ENCODE data around the gene CDC45.

CDC45 gene

DNA sequence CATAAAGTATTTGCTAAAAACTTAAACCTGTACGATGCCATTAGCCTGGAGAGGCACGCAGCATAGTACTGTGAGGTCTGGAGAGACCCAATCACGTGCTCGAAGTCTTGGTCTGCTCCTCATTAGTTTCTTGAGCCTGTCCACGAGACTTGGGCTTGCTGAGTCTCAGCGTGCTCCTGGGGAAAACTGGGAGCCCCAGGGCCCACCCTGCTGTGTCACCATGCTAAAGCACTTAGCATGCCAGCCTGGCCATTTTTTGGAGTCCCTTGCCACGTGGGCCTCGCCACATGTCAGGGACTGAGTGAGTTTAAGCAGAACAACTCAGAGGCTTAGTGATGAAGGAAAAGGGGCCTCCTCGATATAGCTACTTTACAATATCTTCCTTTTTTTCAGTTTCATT is 2.6 kb downstream of the CDC45 start:
- ChIA-PET POLR2A (no interaction called here), CTCF (interaction anchor here (0.9 kb wide), 1 partner anchor 8 kb away, joined by 3 read pairs; no protein-coding TSS in a partner anchor)
- no peaks in the 10 kb centered on the region for H3K9me3 ChIP-seq (ENCODE audit: control insufficient read depth, insufficient read depth, low read depth, low read length)
- TF ChIP-seq ZNF10 (tag by site-specific recombination; IDR thresholded peaks at IDR 0.05), result no peak
- TF ChIP-seq MEIS1 (CRISPR knock-in tag; IDR thresholded peaks at IDR 0.05; ENCODE audit: borderline replicate concordance), result no peak
- no peak for TF ChIP-seq SP3 (tag by site-specific recombination; IDR thresholded peaks at IDR 0.05)
- no peak for TF ChIP-seq ZNF121 (tag by site-specific recombination; IDR thresholded peaks at IDR 0.05)
- TF ChIP-seq ZNF350 (tag by site-specific recombination; IDR thresholded peaks at IDR 0.05), result no peak
- TF ChIP-seq ZNF544 (tag by site-specific recombination; IDR thresholded peaks at IDR 0.05), result no peak
- no peak for TF ChIP-seq ZNF488 (tag by site-specific recombination; IDR thresholded peaks at IDR 0.05)
- TF ChIP-seq, protein P1, sequence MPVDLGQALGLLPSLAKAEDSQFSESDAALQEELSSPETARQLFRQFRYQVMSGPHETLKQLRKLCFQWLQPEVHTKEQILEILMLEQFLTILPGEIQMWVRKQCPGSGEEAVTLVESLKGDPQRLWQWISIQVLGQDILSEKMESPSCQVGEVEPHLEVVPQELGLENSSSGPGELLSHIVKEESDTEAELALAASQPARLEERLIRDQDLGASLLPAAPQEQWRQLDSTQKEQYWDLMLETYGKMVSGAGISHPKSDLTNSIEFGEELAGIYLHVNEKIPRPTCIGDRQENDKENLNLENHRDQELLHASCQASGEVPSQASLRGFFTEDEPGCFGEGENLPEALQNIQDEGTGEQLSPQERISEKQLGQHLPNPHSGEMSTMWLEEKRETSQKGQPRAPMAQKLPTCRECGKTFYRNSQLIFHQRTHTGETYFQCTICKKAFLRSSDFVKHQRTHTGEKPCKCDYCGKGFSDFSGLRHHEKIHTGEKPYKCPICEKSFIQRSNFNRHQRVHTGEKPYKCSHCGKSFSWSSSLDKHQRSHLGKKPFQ (tag by site-specific recombination; IDR thresholded peaks at IDR 0.05), result no peak
- no peak for TF ChIP-seq ZFP3 (tag by site-specific recombination; IDR thresholded peaks at IDR 0.05; ENCODE audit: low read depth)
- no peak for TF ChIP-seq HOXD13 (CRISPR knock-in tag; IDR thresholded peaks at IDR 0.05; ENCODE audit: borderline replicate concordance)
- no peak for TF ChIP-seq ZSCAN18 (tag by site-specific recombination; IDR thresholded peaks at IDR 0.05)
- no peak for TF ChIP-seq ZNF157 (tag by site-specific recombination; IDR thresholded peaks at IDR 0.05)
- no peak for TF ChIP-seq OVOL3 (tag by site-specific recombination; IDR thresholded peaks at IDR 0.05)
- TF ChIP-seq ZNF529 (tag by site-specific recombination; IDR thresholded peaks at IDR 0.05; ENCODE audit: insufficient replicate concordance), result no peak
- TF ChIP-seq SETDB1 (IDR thresholded peaks at IDR 0.05; ENCODE audit: insufficient read length, low read length), result no peak
- no peak for TF ChIP-seq ZNF239 (tag by site-specific recombination; IDR thresholded peaks at IDR 0.05)
- peaks cover 31 to 51% of the 10 kb centered on the region in 2 experiments for H3K36me3 ChIP-seq (ENCODE audit: control insufficient read depth in 2 of 2, insufficient read depth in 1 of 2, low read length in 2 of 2)
- H3K4me3 ChIP-seq (ENCODE audit: low read depth, low read length), result no peak overlapping the region
- no peak overlapping the region for H3K27ac ChIP-seq (ENCODE audit: extremely low read depth, low read depth, low read length)
- no peaks in the 10 kb centered on the region for H3K4me1 ChIP-seq (ENCODE audit: control insufficient read depth, insufficient read depth, low read length)

DNA sequence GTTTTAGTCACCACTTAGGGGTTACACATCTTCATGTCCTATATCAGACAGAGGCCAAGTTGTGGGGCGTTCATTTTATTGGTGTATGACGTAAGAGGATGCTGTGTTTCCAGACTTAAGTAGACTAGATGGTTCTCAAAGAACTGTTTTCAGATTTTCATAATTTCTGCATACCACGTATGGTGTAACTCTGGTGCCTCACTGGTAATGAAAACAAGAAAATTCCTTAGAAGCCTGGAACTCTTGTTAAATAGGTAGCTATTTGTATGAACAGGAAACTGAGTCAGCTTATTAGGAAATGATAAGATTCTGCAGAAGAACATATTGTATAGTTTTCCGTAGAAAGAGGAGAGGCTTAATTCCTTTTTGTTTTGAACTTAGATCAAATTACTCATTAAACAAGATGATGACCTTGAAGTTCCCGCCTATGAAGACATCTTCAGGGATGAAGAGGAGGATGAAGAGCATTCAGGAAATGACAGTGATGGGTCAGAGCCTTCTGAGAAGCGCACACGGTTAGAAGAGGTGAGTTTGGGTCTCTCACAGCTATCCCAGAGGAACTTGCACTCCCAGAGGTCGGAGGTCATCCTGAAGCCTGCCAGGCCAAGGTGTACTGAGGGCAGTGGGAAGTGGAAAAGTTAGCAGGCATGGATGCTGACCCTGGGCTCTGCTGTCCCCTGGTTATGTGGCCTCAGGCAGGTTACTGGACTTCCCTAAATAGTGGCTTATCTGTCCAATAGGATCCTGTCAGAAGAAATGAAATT is 3.9 kb downstream of the CDC45 start:
- H3K4me3 ChIP-seq (ENCODE audit: low read depth, low read length), result no peak overlapping the region
- ChIA-PET POLR2A (no interaction called here), CTCF (interaction anchor here (0.6 to 0.8 kb wide), 3 partner anchors 194 to 632 kb away, joined by 3 read pairs; no protein-coding TSS in a partner anchor)
- H3K9me3 ChIP-seq (ENCODE audit: control insufficient read depth, insufficient read depth, low read depth, low read length), result no peaks in the 10 kb centered on the region
- no peaks in the 10 kb centered on the region for H3K4me1 ChIP-seq (ENCODE audit: control insufficient read depth, insufficient read depth, low read length)
- H3K27ac ChIP-seq (ENCODE audit: extremely low read depth, low read depth, low read length), result no peak overlapping the region
- H3K36me3 ChIP-seq (ENCODE audit: control insufficient read depth in 2 of 2, insufficient read depth in 1 of 2, low read length in 2 of 2), result peaks cover 40 to 63% of the 10 kb centered on the region in 2 experiments
- TF ChIP-seq ZBTB21 (tag by site-specific recombination; IDR thresholded peaks at IDR 0.05) (no peak), HOXC10 (CRISPR knock-in tag; IDR thresholded peaks at IDR 0.05) (no peak), ZNF366 (tag by site-specific recombination; conservative IDR thresholded peaks at IDR 0.05) (no peak), GLIS2 (tag by site-specific recombination; IDR thresholded peaks at IDR 0.05) (no peak), ZNF513 (tag by site-specific recombination; IDR thresholded peaks at IDR 0.05) (peak; percentile 73)

Measured in HEK293 (cell line).